HepG2 (cell line): Measurements from ENCODE around the gene BPI. TPM values are rescaled to one million over a fixed set of nuclear protein-coding genes. Genes with fewer than 3 reads are reported as not detected.

Experiments
- CHD2 ChIP-seq: IDR thresholded peaks from 2 replicates; pipeline ENCODE4 v1.6.1; 2011; ENCODE audit warnings: low read depth, low read length, improper control_type of control experiment
- FOSL2 ChIP-seq: sonication (generic); formaldehyde crosslinking; IDR thresholded peaks from 2 replicates; pipeline ENCODE4 v1.4.0; 2020; ENCODE audit warnings: missing genetic modification reagents
- GATA4 ChIP-seq: sonication (generic); IDR thresholded peaks from 2 replicates; pipeline ENCODE4 v1.6.1; 2016; ENCODE audit warnings: antibody characterized with exemption, low read depth, borderline replicate concordance
- IRF9 ChIP-seq: sonication (generic); formaldehyde crosslinking; IDR thresholded peaks from 2 replicates; pipeline ENCODE4 v1.8.0; 2022; ENCODE audit warnings: missing genetic modification reagents, mild to moderate bottlenecking, borderline replicate concordance
- JUNB ChIP-seq: sonication (generic); formaldehyde crosslinking; IDR thresholded peaks from 2 replicates; pipeline ENCODE4 v1.8.0; 2022; ENCODE audit warnings: missing genetic modification reagents, mild to moderate bottlenecking, borderline replicate concordance
- KDM1A ChIP-seq: IDR thresholded peaks from 2 replicates; pipeline ENCODE4 v1.6.1; 2016; ENCODE audit warnings: missing compliant biosample characterization
- POLR2G ChIP-seq: fragments of 200-400 bp; formaldehyde crosslinking; IDR thresholded peaks from 2 replicates; pipeline ENCODE4 v1.6.1; 2018; ENCODE audit warnings: mild to moderate bottlenecking, low read depth, low read length, moderate library complexity
- SMYD3 ChIP-seq: sonication (generic); formaldehyde crosslinking; IDR thresholded peaks from 2 replicates; pipeline ENCODE4 v1.8.1; 2023; ENCODE audit warnings: mild to moderate bottlenecking, missing genetic modification reagents
- TCF7 ChIP-seq: sonication (generic); IDR thresholded peaks from 2 replicates; pipeline ENCODE4 v1.6.1; 2016; ENCODE audit warnings: antibody characterized with exemption, low read depth
- TOPORS ChIP-seq: sonication (generic); formaldehyde crosslinking; IDR thresholded peaks from 2 replicates; pipeline ENCODE4 v1.8.0; 2023; ENCODE audit warnings: mild to moderate bottlenecking, missing genetic modification reagents
- TRIM22 ChIP-seq: fragments of 450-650 bp; IDR thresholded peaks from 2 replicates; pipeline ENCODE4 v1.6.1; 2017
- XRCC5 ChIP-seq: fragments of 200-400 bp; formaldehyde crosslinking; optimal IDR thresholded peaks from 2 replicates; pipeline ENCODE3; 2017; ENCODE audit warnings: mild to moderate bottlenecking, low read length
- ZFAT ChIP-seq: sonication (generic); formaldehyde crosslinking; conservative IDR thresholded peaks from 2 replicates; pipeline ENCODE4 v1.8.1; 2023; ENCODE audit warnings: missing genetic modification reagents, inconsistent platforms
- ZNF280B ChIP-seq: sonication (generic); formaldehyde crosslinking; IDR thresholded peaks from 2 replicates; pipeline ENCODE4 v1.5.0; 2020; ENCODE audit warnings: missing genetic modification reagents, mild to moderate bottlenecking, borderline replicate concordance
- ZNF280D ChIP-seq: sonication (generic); formaldehyde crosslinking; IDR thresholded peaks from 2 replicates; pipeline ENCODE4 v1.5.1; 2020; ENCODE audit warnings: mild to moderate bottlenecking, missing genetic modification reagents
- ZNF564 ChIP-seq: sonication (generic); formaldehyde crosslinking; IDR thresholded peaks from 2 replicates; pipeline ENCODE4 v1.8.1; 2023; ENCODE audit warnings: mild to moderate bottlenecking, missing genetic modification reagents
- ZNF577 ChIP-seq: sonication (generic); formaldehyde crosslinking; IDR thresholded peaks from 2 replicates; pipeline ENCODE4 v1.4.0; 2020; ENCODE audit warnings: mild to moderate bottlenecking, low read depth, missing genetic modification reagents, borderline replicate concordance
- ZNF678 ChIP-seq: sonication (generic); formaldehyde crosslinking; IDR thresholded peaks from 2 replicates; pipeline ENCODE4 v1.4.0; 2020; ENCODE audit warnings: mild to moderate bottlenecking, missing genetic modification reagents
- ZNF687 ChIP-seq: sonication (generic); formaldehyde crosslinking; IDR thresholded peaks from 2 replicates; pipeline ENCODE4 v1.5.1; 2020; ENCODE audit warnings: mild to moderate bottlenecking, missing genetic modification reagents, moderate library complexity
- polyA plus RNA-seq, 8 experiments: library from polyadenylated mRNA; depleted of rRNA in 3 of 8; stranded (reverse) in 7 of 8; unstranded in 1 of 8; fragments of >200 nt; fragmentation: Illumina TruSeq in 4 of 8; extraction: Trizol in 4 of 8; gene quantifications; 2 replicates each; pipeline versions ENCODE4 v1.2.1 to v1.2.3, GENCODE V29; 2011 to 2016; ENCODE audit warnings: low read depth in 4 of 8, missing spikeins in 1 of 8, mixed read lengths in 1 of 8; ENCODE audit not compliant: insufficient read depth in 1 of 8
- total RNA-seq, 5 experiments: library from RNA; depleted of rRNA; stranded (reverse); fragments of >200 nt; fragmentation: Illumina TruSeq; extraction: Trizol; gene quantifications; 2 replicates each; pipeline ENCODE4 v1.2.3, GENCODE V29; 2016; ENCODE audit warnings: low read depth in 1 of 5

BPI gene
- total and polyA plus RNA-seq, 2 of the 13 experiments (the other 11 are each of a cell fraction or from before 2014, with no cell fraction given) = not detected

- TF ChIP-seq ZNF577 (CRISPR knock-in tag) (no peak), SMYD3 (no peak), FOSL2 (CRISPR knock-in tag) (no peak), GATA4 (no peak), XRCC5 (peak; percentile 54), IRF9 (no peak), ZNF280B (CRISPR knock-in tag) (peak; percentile 75; the same call in 1 of the 2 replicates), ZNF564 (CRISPR knock-in tag) (no peak), JUNB (CRISPR knock-in tag) (no peak), ZNF280D (CRISPR knock-in tag) (no peak), TCF7 (0 out of 2 replicates have a peak, but pooled peaks have one; percentile 8), TRIM22 (no peak), POLR2G (no peak), ZNF687 (CRISPR knock-in tag) (peak; percentile 39; the same call in 1 of the 2 replicates), TOPORS (CRISPR knock-in tag) (no peak), ZFAT (CRISPR knock-in tag) (no peak), CHD2 (no peak), ZNF678 (CRISPR knock-in tag) (no peak), KDM1A (CRISPR knock-in tag) (peak; percentile 86; the same call in 1 of the 2 replicates)
Observed at GRCh38 chr20:38260378-38261053, 43.4 kb upstream of the BPI start, which contains the start of gene KIAA1755 (continued).
